K562 (cell line): ENCODE data around the gene CPT1C. TPM values are rescaled to one million over a fixed set of nuclear protein-coding genes. Genes with fewer than 3 reads are reported as not detected.

Experiments
- ATAC-seq: fragments of 200-7000 bp; cut with Tn5 transposase; 3 replicates; pipeline ENCODE4 v1.9.1; 2020; ENCODE audit warnings: moderate library complexity
- BruUV-seq: library from RNA; stranded (reverse); fragments of 400-500 nt; replicated peaks from 2 replicates; lab custom pipeline; 2021; lab: Mats Ljungman, UMichigan
- CTCF ChIA-PET: fragments of 300-600 bp; formaldehyde crosslinking; extraction: SDS; loops from one replicate; lab custom pipeline; 2021; ENCODE audit warnings: low intra/inter-chr PET ratio; lab: Yijun Ruan, JAX
- POLR2A ChIA-PET: fragments of 300-600, 350-650 bp; sonication (Branson Sonifier 250); formaldehyde crosslinking; extraction: SDS; loops from one replicate; lab custom pipeline; 2021; ENCODE audit warnings: antibody characterized with exemption, inconsistent platforms; lab: Yijun Ruan, JAX
- DNase-seq, 4 experiments: peaks; one replicate each; pipeline versions ENCODE4 v3.0.0 to v3.0.0-alpha.2; 2011 to 2018; ENCODE audit warnings: low spot score in 3 of 4, mixed read lengths in 3 of 4; ENCODE audit errors: extremely low read depth in 1 of 4
- FAIRE-seq: peaks from 2 replicates; lab custom pipeline; 2011; peaks lifted over from hg19 to GRCh38; lab: Jason Lieb, UNC
- H2AFZ ChIP-seq: 2 replicates; pipeline ENCODE4 v1.6.0; 2011; ENCODE audit warnings: low read depth, low read length, control low read depth, inconsistent platforms
- H3K27ac ChIP-seq: fragments of 200-600 bp; 3 replicates; pipeline ENCODE4 v1.8.0; 2011; ENCODE audit warnings: low read depth, mild to moderate bottlenecking, control low read depth, inconsistent platforms, low read length, moderate library complexity, mixed read lengths; ENCODE audit errors: extremely low read depth
- H3K27me3 ChIP-seq, 2 experiments: fragments of 300-600 bp in 1 of 2; 2 replicates in 1 of 2; 3 replicates in 1 of 2; pipeline versions ENCODE4 v1.6.0 to v1.8.0; 2011; ENCODE audit warnings: inconsistent platforms in 2 of 2, low read length in 2 of 2, mild to moderate bottlenecking in 1 of 2, mixed read lengths in 1 of 2, moderate library complexity in 1 of 2; ENCODE audit not compliant: control insufficient read depth in 2 of 2, insufficient read depth in 2 of 2
- H3K36me3 ChIP-seq: fragments of 300-600 bp; 3 replicates; pipeline ENCODE4 v1.8.0; 2011; ENCODE audit warnings: mild to moderate bottlenecking, low read length, inconsistent platforms; ENCODE audit not compliant: control insufficient read depth, insufficient read depth
- H3K4me1 ChIP-seq, 2 experiments: fragments of 200-600 bp in 1 of 2; replicated peaks in 1 of 2; 2 replicates in 1 of 2; 3 replicates in 1 of 2; pipeline versions ENCODE4 v1.5.1 to v1.8.0; 2011; ENCODE audit warnings: inconsistent platforms in 2 of 2, low read length in 2 of 2, mild to moderate bottlenecking in 1 of 2, mixed read lengths in 1 of 2, moderate library complexity in 1 of 2; ENCODE audit not compliant: control insufficient read depth in 2 of 2, insufficient read depth in 2 of 2
- H3K4me2 ChIP-seq: 2 replicates; pipeline ENCODE4 v1.6.1; 2011; ENCODE audit warnings: low read length, control low read depth, inconsistent platforms, mixed read lengths; ENCODE audit not compliant: insufficient read depth
- H3K4me3 ChIP-seq: fragments of 200-600 bp; sonication (generic), shearing (Covaris generic); 2 replicates; pipeline ENCODE4 v1.5.1; 2016; ENCODE audit warnings: control low read depth, inconsistent platforms
- H3K79me2 ChIP-seq: fragments of 200-600 bp; 3 replicates; pipeline ENCODE4 v1.8.0; 2011; ENCODE audit warnings: low read length, inconsistent platforms; ENCODE audit not compliant: control insufficient read depth, insufficient read depth
- H3K9ac ChIP-seq, 2 experiments: 2 replicates each; pipeline versions ENCODE4 v1.6.0 to v1.6.1; 2011; ENCODE audit warnings: low read depth in 2 of 2, low read length in 2 of 2, control low read depth in 1 of 2, inconsistent platforms in 1 of 2, mild to moderate bottlenecking in 1 of 2, mixed read lengths in 1 of 2; ENCODE audit not compliant: insufficient read depth in 1 of 2
- H3K9me1 ChIP-seq: one replicate; pipeline ENCODE4 v1.6.0; 2011; ENCODE audit warnings: inconsistent platforms, mild to moderate bottlenecking, low read length, moderate library complexity; ENCODE audit not compliant: control insufficient read depth, insufficient read depth
- H3K9me3 ChIP-seq: replicated peaks from 2 replicates; pipeline ENCODE4 v1.5.1; 2011; ENCODE audit warnings: low read depth, low read length, inconsistent platforms; ENCODE audit not compliant: control insufficient read depth, insufficient read depth
- H4K20me1 ChIP-seq: replicated peaks from 2 replicates; pipeline ENCODE4 v1.6.1; 2011; ENCODE audit warnings: low read length, inconsistent platforms, mixed read lengths; ENCODE audit not compliant: control insufficient read depth, insufficient read depth
- CCNT2 ChIP-seq: IDR thresholded peaks from 2 replicates; pipeline ENCODE4 v1.6.1; 2011; ENCODE audit warnings: borderline replicate concordance, low read depth, mild to moderate bottlenecking, moderate library complexity, mixed read lengths, low read length; ENCODE audit not compliant: insufficient read length; ENCODE audit errors: extremely low read depth
- HMG20B ChIP-seq: fragments of 250-450 bp; sonication (Bioruptor Pico); IDR thresholded peaks from 2 replicates; pipeline ENCODE4 v1.5.0; 2021; ENCODE audit warnings: mild to moderate bottlenecking
- L3MBTL2 ChIP-seq: fragments of 450-650 bp; IDR thresholded peaks from 2 replicates; pipeline ENCODE4 v1.6.1; 2016; ENCODE audit warnings: mild to moderate bottlenecking, moderate library complexity
- PHB ChIP-seq: fragments of 250-450 bp; sonication (Bioruptor Pico); IDR thresholded peaks from 2 replicates; pipeline ENCODE4 v1.5.0; 2021
- POLR2G ChIP-seq: fragments of 200-400 bp; formaldehyde crosslinking; IDR thresholded peaks from 2 replicates; pipeline ENCODE4 v1.6.1; 2017; ENCODE audit warnings: low read depth, mild to moderate bottlenecking, antibody characterized with exemption, low read length, moderate library complexity
- WHSC1 ChIP-seq: IDR thresholded peaks from one replicate; pipeline ENCODE4 v1.6.1; 2012; ENCODE audit warnings: low read length, control low read depth, inconsistent platforms
- ZNF316 ChIP-seq: fragments of 450-650 bp; IDR thresholded peaks from 2 replicates; pipeline ENCODE4 v1.6.1; 2016
- ZNF507 ChIP-seq: conservative IDR thresholded peaks from 2 replicates; pipeline ENCODE4 v1.6.1; 2017; ENCODE audit warnings: missing genetic modification characterization, missing compliant biosample characterization
- ZNF766 ChIP-seq: fragments of 200-800 bp; sonication (Bioruptor generic); conservative IDR thresholded peaks from 2 replicates; pipeline ENCODE4 v1.6.1; 2016; ENCODE audit warnings: missing genetic modification characterization, missing compliant biosample characterization
- WGBS: fragments of 100-300 bp; shearing (Covaris generic); methylation state at CpG from one replicate; pipeline ENCODE4 v1.1.6; 2016; ENCODE audit warnings: low coverage, mixed read lengths; ENCODE audit not compliant: insufficient coverage; ENCODE audit errors: missing lambda C conversion rate; 5-methylcytosine and 5-hydroxymethylcytosine counted together
- in situ Hi-C: fragments of 300-500 bp; cut with MboI; formaldehyde crosslinking; loops from 4 replicates; pipeline ENCODE4 v1.15.0; 2018; ENCODE audit warnings: inconsistent platforms, mixed read lengths
- intact Hi-C: fragments of 100-400 bp; cut with micrococcal nuclease; formaldehyde crosslinking; loops from 2 replicates; pipeline ENCODE4 v1.14.2; 2022
- polyA plus RNA-seq, 8 experiments: library from polyadenylated mRNA; depleted of rRNA in 4 of 8; stranded (reverse) in 5 of 8; unstranded in 3 of 8; fragments of >200 nt; fragmentation: Nextera tagmentation in 2 of 8; fragmentation: Illumina TruSeq in 1 of 8; extraction: Ambion mirVana in 2 of 8; extraction: Trizol in 1 of 8; gene quantifications; 2 replicates each; pipeline versions ENCODE4 v1.2.1 to v1.2.3, GENCODE V29; 2011 to 2014; ENCODE audit warnings: inconsistent platforms in 1 of 8, missing spikeins in 1 of 8
- total RNA-seq, 7 experiments: library from RNA; depleted of rRNA in 6 of 7; stranded (reverse); fragments of >200 nt in 6 of 7; fragmentation: Illumina TruSeq in 2 of 7; extraction: Trizol in 2 of 7; gene quantifications; 2 replicates each; pipeline versions ENCODE4 v1.2.1 to v1.2.3, GENCODE V29; 2011 to 2021; ENCODE audit warnings: low replicate concordance in 1 of 7
- TF ChIP-seq, protein P1 (sequence below): fragments of 250-450 bp; sonication (Bioruptor Pico); IDR thresholded peaks from 2 replicates; pipeline ENCODE4 v1.8.0; 2022; ENCODE audit warnings: inconsistent platforms
- TF ChIP-seq, protein P2 (sequence below), 3 experiments: fragments of 200-800 bp in 1 of 3; sonication (Bioruptor generic) in 1 of 3; sonication (generic) in 1 of 3; formaldehyde crosslinking in 1 of 3; IDR thresholded peaks; 2 replicates each; pipeline versions ENCODE4 v1.6.1 to v1.8.0; 2016 to 2022; ENCODE audit warnings: mild to moderate bottlenecking in 2 of 3, missing compliant biosample characterization in 2 of 3, missing genetic modification characterization in 2 of 3, missing genetic modification reagents in 1 of 3

The CPT1C gene
- total and polyA plus RNA-seq, 9 of the 15 experiments (the other 6 are each of a cell fraction or from before 2014, with no cell fraction given), result 1.9 to 12.3 (median 3.0) TPM

DNA sequence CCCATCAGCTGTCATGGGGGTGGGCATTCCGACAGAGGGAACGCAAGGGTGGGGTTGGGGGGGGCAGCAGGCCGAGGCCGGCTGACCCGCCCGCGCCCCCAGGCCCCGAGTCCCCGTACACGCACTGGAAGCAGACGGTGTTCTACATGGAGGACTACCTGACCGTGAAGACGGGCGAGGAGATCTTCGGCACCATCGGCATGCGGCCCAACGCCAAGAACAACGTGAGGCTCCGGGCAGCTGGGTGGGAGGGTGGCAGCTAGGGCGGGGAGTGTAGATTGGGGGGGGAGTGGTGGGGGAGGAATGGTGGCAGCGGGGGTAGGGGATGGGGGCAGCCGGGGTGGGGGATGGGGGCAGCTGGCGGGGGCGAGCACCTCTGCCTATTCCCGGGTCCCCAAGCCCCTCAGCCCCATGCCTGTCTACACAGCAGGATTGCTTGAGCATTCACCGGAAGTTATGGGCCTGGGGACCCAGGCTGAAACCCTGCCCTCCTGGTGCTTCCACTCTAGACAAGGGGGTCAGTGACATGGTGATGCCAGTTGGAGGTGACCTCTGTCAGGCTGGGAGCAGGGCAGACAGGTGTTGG, 4.3 kb upstream of the CPT1C start:
- no TSS peak for BruUV-seq
- H3K4me1 ChIP-seq, result peaks cover 0 to 69% of the 10 kb centered on the region in 2 experiments; a peak in 2 of 5 replicates

More for the DNA sequence above, 4.3 kb upstream of the CPT1C start:
- Histone ChIP-seq H3K9me1 (peaks cover 3% of the 10 kb centered on the region), H3K4me2 (no peak overlapping the region), H4K20me1 (no peaks in the 10 kb centered on the region; the same call in 1 of the 2 replicates), H3K27me3 (no peaks in the 10 kb centered on the region), H3K9ac (no peak overlapping the region), H3K79me2 (peaks cover 8% of the 10 kb centered on the region), H3K27ac (no peak overlapping the region), H3K36me3 (peaks cover 78% of the 10 kb centered on the region), H3K9me3 (no peaks in the 10 kb centered on the region), H3K4me3 (no peak overlapping the region), H2AFZ (no peak overlapping the region)
- no peak for DNase-seq
- TF ChIP-seq, protein P1, sequence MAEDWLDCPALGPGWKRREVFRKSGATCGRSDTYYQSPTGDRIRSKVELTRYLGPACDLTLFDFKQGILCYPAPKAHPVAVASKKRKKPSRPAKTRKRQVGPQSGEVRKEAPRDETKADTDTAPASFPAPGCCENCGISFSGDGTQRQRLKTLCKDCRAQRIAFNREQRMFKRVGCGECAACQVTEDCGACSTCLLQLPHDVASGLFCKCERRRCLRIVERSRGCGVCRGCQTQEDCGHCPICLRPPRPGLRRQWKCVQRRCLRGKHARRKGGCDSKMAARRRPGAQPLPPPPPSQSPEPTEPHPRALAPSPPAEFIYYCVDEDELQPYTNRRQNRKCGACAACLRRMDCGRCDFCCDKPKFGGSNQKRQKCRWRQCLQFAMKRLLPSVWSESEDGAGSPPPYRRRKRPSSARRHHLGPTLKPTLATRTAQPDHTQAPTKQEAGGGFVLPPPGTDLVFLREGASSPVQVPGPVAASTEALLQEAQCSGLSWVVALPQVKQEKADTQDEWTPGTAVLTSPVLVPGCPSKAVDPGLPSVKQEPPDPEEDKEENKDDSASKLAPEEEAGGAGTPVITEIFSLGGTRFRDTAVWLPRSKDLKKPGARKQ (CRISPR knock-in tag), result no peak
- TF ChIP-seq ZNF507 (tag) (no peak), ZNF316 (peak; percentile 32; the same call in 1 of the 2 replicates), PHB (CRISPR knock-in tag) (no peak), L3MBTL2 (no peak), HMG20B (CRISPR knock-in tag) (no peak), WHSC1 (no peak), ZNF766 (CRISPR knock-in tag) (no peak), CCNT2 (no peak), POLR2G (peak; percentile 41; the same call in 1 of the 2 replicates)
- TF ChIP-seq, protein P2, sequence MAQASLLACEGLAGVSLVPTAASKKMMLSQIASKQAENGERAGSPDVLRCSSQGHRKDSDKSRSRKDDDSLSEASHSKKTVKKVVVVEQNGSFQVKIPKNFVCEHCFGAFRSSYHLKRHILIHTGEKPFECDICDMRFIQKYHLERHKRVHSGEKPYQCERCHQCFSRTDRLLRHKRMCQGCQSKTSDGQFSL (CRISPR knock-in tag; IDR thresholded peaks at IDR 0.05), result 0 out of 2 replicates have a peak, but pooled peaks have one; percentile 23
- TF ChIP-seq, protein P2 (tag; IDR thresholded peaks at IDR 0.05), result no peak
- POLR2A ChIA-PET, result interaction anchor here (0.6 to 1.0 kb wide), 3 partner anchors 10 to 191 kb away, joined by 3 to 8 read pairs (median 5); partner anchors contain the start of gene PRMT1
- in situ Hi-C loops, result no loop called here
- CTCF ChIA-PET, result no interaction called here
- ATAC-seq, result no peak
- intact Hi-C loops, result no loop called here
- 87% methylated on average over 3 of the region's 27 CpGs for WGBS
- FAIRE-seq, result no peak
